HL-60/S4 treated with retinoic acid at 250 ng/mL for 4 days and 3 days (cell line): ENCODE results near the gene ITGB1BP2.
"Not testable (repeated sequence)": the region's sequence is repeated elsewhere in the genome, so short reads cannot be mapped to it uniquely, and the experiment has no call there.

Experiments
- in situ Hi-C: fragments of 300-500 bp; cut with MboI; formaldehyde crosslinking; loops from 2 replicates; pipeline ENCODE4 v1.7.0; 2022; ENCODE audit warnings: low sequenced_read_pairs

ITGB1BP2 gene

GRCh38 chrX:71301195-71301924 lies at the start of gene ITGB1BP2:
ITGB1BP2 (plus strand) TSS chrX:71301750; CDS start chrX:71301807, 57 bp downstream.
- in situ Hi-C loops = no loop called here

GRCh38 chrX:71252221-71252620 lies 49.3 kb upstream of the ITGB1BP2 start:
- in situ Hi-C loops = no loop called here

GRCh38 chrX:71253253-71254091 lies 48.1 kb upstream of the ITGB1BP2 start:
- in situ Hi-C loops = no loop called here

GRCh38 chrX:71254092-71254963 lies 47.2 kb upstream of the ITGB1BP2 start, which contains the start of gene ZMYM3:
ZMYM3 (minus strand) TSS chrX:71254140; CDS start chrX:71253255, 885 bp downstream.
- in situ Hi-C loops = no loop called here

GRCh38 chrX:71256051-71256450 lies 45.5 kb upstream of the ITGB1BP2 start:
- in situ Hi-C loops = no loop called here

- in situ Hi-C loops = no loop called here
These were observed 44.7 kb upstream of the ITGB1BP2 start for GRCh38 chrX:71256856-71257255.

- in situ Hi-C loops = not testable (repeated sequence)
These were observed 32.9 kb upstream of the ITGB1BP2 start for GRCh38 chrX:71268624-71269023.

- in situ Hi-C loops = no loop called here
These were observed 31.7 kb upstream of the ITGB1BP2 start for GRCh38 chrX:71269801-71270395.

GRCh38 chrX:71272313-71272712 lies 29.2 kb upstream of the ITGB1BP2 start:
- in situ Hi-C loops = not testable (repeated sequence)

- in situ Hi-C loops = not testable (repeated sequence)
These were observed 20.2 kb upstream of the ITGB1BP2 start for GRCh38 chrX:71281300-71281699.

GRCh38 chrX:71282514-71283402 lies 18.8 kb upstream of the ITGB1BP2 start:
- in situ Hi-C loops = no loop called here

GRCh38 chrX:71283403-71284143 lies 18.0 kb upstream of the ITGB1BP2 start, which contains the start of gene NONO:
NONO (plus strand) TSS chrX:71283635; CDS start chrX:71290638, 7,003 bp downstream.
- in situ Hi-C loops = no loop called here

- in situ Hi-C loops = no loop called here
These were observed 15.6 kb upstream of the ITGB1BP2 start for GRCh38 chrX:71285929-71286328.

GRCh38 chrX:71291381-71291780 lies 10.2 kb upstream of the ITGB1BP2 start:
- in situ Hi-C loops = no loop called here

GRCh38 chrX:71292669-71293365 lies 8.7 kb upstream of the ITGB1BP2 start:
- in situ Hi-C loops = no loop called here

GRCh38 chrX:71296806-71297205 lies 4.7 kb upstream of the ITGB1BP2 start:
- in situ Hi-C loops = no loop called here

- in situ Hi-C loops = no loop called here
These were observed 3.4 kb upstream of the ITGB1BP2 start for GRCh38 chrX:71298119-71298518.

- in situ Hi-C loops = not testable (repeated sequence)
These were observed 1.5 kb upstream of the ITGB1BP2 start for GRCh38 chrX:71300064-71300463.
